ENCODE results near the gene MOGAT3. TPM values are rescaled to one million over a fixed set of nuclear protein-coding genes. Genes with fewer than 3 reads are reported as not detected.
A peak's percentile ranks its signal among the peaks of the same experiment; 100 is the strongest.

The MOGAT3 gene
- total and polyA plus RNA-seq, 9 of the 15 experiments (the other 6 are each of a cell fraction or from before 2014, with no cell fraction given), result 0.07 to 0.17 (median 0.13) TPM; not detected in 6

DNA sequence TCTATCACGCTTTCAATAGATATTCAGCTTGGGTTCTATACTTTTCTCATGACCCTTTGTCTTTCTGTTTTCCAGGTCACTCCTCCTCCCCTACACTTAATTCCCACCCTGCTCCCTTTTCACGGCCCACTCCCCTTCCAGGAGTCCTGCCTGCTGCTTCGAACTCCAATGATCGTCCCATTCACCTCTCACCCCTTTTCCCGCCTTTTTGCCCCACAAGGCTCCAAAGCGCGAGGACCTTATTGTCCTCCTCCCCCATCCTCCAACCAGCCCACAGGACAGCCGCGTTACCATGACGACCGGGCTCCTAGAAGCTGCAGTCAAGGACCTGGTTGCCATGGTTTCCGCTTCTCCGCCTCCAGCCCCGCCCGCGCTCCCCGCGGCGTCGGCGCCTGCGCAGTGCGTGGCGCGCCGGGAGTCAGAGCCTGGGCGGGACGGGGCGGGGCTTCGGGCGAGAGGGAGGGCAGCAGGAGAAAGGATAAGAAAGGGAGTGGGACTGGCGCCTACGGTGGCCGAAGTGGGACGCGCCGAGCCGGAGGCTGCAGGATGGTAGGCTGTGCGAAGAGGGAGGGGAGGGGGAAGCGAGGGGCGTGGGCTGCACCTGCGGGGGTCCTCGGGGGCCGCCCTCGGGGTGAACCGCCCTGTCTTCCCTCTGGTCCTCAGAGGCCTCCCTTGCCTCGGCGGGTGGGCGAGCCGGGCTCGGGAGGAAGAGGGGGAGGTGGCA, 46.7 kb downstream of the MOGAT3 start, which contains the start of gene AP1S1 (continued):
- TF ChIP-seq HLTF (IDR thresholded peaks at IDR 0.05), result peak; percentile 27; the same call in 1 of the 2 replicates
- no peak for TF ChIP-seq ZNF24 (IDR thresholded peaks at IDR 0.05)
- TF ChIP-seq, protein P1, sequence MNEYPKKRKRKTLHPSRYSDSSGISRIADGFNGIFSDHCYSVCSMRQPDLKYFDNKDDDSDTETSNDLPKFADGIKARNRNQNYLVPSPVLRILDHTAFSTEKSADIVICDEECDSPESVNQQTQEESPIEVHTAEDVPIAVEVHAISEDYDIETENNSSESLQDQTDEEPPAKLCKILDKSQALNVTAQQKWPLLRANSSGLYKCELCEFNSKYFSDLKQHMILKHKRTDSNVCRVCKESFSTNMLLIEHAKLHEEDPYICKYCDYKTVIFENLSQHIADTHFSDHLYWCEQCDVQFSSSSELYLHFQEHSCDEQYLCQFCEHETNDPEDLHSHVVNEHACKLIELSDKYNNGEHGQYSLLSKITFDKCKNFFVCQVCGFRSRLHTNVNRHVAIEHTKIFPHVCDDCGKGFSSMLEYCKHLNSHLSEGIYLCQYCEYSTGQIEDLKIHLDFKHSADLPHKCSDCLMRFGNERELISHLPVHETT (CRISPR knock-in tag; conservative IDR thresholded peaks at IDR 0.05 in 1 of 2, IDR thresholded peaks at IDR 0.05 in 1 of 2), result no peak
- no peak for TF ChIP-seq HMGN3 (IDR thresholded peaks at IDR 0.05; ENCODE audit: borderline replicate concordance, extremely low read depth, insufficient read length, low read depth, low read length)
- TF ChIP-seq, protein P2, sequence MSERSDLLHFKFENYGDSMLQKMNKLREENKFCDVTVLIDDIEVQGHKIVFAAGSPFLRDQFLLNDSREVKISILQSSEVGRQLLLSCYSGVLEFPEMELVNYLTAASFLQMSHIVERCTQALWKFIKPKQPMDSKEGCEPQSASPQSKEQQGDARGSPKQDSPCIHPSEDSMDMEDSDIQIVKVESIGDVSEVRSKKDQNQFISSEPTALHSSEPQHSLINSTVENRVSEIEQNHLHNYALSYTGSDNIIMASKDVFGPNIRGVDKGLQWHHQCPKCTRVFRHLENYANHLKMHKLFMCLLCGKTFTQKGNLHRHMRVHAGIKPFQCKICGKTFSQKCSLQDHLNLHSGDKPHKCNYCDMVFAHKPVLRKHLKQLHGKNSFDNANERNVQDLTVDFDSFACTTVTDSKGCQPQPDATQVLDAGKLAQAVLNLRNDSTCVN (CRISPR knock-in tag; IDR thresholded peaks at IDR 0.05), result no peak
- TF ChIP-seq ZNF224 (CRISPR knock-in tag; IDR thresholded peaks at IDR 0.05), result no peak
- TF ChIP-seq MED1 (CRISPR knock-in tag; IDR thresholded peaks at IDR 0.05; ENCODE audit: borderline replicate concordance), result no peak
- TF ChIP-seq ZNF780A (CRISPR knock-in tag; IDR thresholded peaks at IDR 0.05), result no peak
- no peak for TF ChIP-seq SMC3 (conservative IDR thresholded peaks at IDR 0.05; ENCODE audit: insufficient read depth, low read depth, low read length)
- TF ChIP-seq SNIP1 (IDR thresholded peaks at IDR 0.05; ENCODE audit: low read depth), result no peak
- TF ChIP-seq RFX1 (IDR thresholded peaks at IDR 0.05), result peak; percentile 100
- no peak for TF ChIP-seq EP400 (IDR thresholded peaks at IDR 0.05)
- peak; percentile 41 for TF ChIP-seq CREM (IDR thresholded peaks at IDR 0.05; ENCODE audit: low read depth)
- no peak for TF ChIP-seq PTRF (tag; IDR thresholded peaks at IDR 0.05)
- no peak for TF ChIP-seq GATAD2A (IDR thresholded peaks at IDR 0.05)
- TF ChIP-seq, protein P3, sequence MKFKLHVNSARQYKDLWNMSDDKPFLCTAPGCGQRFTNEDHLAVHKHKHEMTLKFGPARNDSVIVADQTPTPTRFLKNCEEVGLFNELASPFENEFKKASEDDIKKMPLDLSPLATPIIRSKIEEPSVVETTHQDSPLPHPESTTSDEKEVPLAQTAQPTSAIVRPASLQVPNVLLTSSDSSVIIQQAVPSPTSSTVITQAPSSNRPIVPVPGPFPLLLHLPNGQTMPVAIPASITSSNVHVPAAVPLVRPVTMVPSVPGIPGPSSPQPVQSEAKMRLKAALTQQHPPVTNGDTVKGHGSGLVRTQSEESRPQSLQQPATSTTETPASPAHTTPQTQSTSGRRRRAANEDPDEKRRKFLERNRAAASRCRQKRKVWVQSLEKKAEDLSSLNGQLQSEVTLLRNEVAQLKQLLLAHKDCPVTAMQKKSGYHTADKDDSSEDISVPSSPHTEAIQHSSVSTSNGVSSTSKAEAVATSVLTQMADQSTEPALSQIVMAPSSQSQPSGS (CRISPR knock-in tag; IDR thresholded peaks at IDR 0.05), result no peak
- TF ChIP-seq, protein P4, sequence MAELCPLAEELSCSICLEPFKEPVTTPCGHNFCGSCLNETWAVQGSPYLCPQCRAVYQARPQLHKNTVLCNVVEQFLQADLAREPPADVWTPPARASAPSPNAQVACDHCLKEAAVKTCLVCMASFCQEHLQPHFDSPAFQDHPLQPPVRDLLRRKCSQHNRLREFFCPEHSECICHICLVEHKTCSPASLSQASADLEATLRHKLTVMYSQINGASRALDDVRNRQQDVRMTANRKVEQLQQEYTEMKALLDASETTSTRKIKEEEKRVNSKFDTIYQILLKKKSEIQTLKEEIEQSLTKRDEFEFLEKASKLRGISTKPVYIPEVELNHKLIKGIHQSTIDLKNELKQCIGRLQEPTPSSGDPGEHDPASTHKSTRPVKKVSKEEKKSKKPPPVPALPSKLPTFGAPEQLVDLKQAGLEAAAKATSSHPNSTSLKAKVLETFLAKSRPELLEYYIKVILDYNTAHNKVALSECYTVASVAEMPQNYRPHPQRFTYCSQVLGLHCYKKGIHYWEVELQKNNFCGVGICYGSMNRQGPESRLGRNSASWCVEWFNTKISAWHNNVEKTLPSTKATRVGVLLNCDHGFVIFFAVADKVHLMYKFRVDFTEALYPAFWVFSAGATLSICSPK (IDR thresholded peaks at IDR 0.05; ENCODE audit: borderline replicate concordance), result no peak
- no peak for TF ChIP-seq GATA2 (CRISPR knock-in tag; IDR thresholded peaks at IDR 0.05)
- TF ChIP-seq NFIX (CRISPR knock-in tag; IDR thresholded peaks at IDR 0.05; ENCODE audit: low read depth), result no peak
- TF ChIP-seq ZNF23 (CRISPR knock-in tag; IDR thresholded peaks at IDR 0.05), result no peak
- TF ChIP-seq, protein P5, sequence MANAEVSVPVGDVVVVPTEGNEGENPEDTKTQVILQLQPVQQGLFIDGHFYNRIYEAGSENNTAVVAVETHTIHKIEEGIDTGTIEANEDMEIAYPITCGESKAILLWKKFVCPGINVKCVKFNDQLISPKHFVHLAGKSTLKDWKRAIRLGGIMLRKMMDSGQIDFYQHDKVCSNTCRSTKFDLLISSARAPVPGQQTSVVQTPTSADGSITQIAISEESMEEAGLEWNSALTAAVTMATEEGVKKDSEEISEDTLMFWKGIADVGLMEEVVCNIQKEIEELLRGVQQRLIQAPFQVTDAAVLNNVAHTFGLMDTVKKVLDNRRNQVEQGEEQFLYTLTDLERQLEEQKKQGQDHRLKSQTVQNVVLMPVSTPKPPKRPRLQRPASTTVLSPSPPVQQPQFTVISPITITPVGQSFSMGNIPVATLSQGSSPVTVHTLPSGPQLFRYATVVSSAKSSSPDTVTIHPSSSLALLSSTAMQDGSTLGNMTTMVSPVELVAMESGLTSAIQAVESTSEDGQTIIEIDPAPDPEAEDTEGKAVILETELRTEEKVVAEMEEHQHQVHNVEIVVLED (CRISPR knock-in tag; IDR thresholded peaks at IDR 0.05), result no peak
- 0 out of 2 replicates have a peak, but pooled peaks have one; percentile 8 for TF ChIP-seq MECOM (CRISPR knock-in tag; IDR thresholded peaks at IDR 0.05)
- TF ChIP-seq STAT5A (IDR thresholded peaks at IDR 0.05; ENCODE audit: borderline replicate concordance, low read length), result no peak

Measured in K562 (cell line).